Measurements from ENCODE around the gene IQGAP1.

Gene IQGAP1

DNA sequence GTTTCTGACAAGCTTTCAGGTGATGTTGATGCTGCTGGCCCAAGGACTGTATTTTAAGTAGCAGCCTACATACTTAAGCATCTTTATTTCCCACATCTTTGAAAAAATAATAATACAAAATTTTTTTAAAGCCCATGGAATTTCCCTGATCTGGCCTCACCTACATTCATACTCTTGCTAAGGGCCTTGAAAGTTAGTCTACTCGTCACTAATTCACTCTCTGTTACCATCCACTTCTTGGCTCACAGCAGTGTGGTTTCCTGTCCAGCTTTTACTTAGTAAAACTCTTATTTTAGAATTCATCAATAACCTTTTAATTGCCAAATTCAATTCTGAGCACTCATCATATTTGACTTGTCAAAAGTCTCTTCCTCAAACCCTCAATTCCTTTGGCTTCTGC lies 82.4 kb downstream of the IQGAP1 start:
- TF ChIP-seq, protein P1, sequence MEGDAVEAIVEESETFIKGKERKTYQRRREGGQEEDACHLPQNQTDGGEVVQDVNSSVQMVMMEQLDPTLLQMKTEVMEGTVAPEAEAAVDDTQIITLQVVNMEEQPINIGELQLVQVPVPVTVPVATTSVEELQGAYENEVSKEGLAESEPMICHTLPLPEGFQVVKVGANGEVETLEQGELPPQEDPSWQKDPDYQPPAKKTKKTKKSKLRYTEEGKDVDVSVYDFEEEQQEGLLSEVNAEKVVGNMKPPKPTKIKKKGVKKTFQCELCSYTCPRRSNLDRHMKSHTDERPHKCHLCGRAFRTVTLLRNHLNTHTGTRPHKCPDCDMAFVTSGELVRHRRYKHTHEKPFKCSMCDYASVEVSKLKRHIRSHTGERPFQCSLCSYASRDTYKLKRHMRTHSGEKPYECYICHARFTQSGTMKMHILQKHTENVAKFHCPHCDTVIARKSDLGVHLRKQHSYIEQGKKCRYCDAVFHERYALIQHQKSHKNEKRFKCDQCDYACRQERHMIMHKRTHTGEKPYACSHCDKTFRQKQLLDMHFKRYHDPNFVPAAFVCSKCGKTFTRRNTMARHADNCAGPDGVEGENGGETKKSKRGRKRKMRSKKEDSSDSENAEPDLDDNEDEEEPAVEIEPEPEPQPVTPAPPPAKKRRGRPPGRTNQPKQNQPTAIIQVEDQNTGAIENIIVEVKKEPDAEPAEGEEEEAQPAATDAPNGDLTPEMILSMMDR (IDR thresholded peaks at IDR 0.05) = no peak

DNA sequence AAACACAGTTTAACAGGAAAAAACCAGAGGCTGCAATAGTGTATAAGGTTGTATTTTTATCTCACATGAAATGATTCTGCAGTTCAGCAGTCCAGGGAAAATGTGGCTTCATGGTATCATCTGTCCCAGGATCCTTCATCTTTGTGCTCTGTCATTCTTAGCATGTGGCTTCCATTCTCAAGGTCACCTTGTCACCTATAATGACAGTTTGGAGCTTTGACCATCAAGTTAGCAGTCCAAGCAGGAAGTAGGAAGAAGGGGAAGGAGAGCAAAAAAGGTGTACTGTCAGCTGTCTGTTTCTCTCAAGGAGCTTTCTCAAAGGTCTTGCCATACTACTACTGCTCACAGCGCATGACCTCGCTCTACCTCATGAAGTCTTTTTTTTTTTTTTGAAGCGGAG lies 83.1 kb downstream of the IQGAP1 start:
- TF ChIP-seq, protein P1 (IDR thresholded peaks at IDR 0.05) = no peak

DNA sequence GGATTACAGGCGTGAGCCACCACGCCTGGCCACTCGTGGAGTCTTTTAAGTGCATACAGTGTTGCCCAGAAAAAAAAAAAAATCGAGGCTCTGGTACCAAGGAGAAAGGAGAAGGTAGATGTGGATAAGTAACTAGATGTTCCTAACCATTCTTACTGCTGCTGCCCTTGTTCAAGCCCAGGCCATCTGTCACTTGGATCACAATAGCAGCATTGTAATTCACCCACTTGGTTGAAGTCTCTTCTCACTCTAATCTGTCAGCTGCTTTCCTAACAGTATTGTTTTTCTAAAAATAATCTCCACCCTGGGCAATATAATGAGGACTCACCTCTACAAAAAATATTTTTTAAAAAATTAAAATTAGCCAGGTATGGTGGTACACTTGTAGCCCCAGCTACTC lies 83.7 kb downstream of the IQGAP1 start:
- TF ChIP-seq, protein P1 (IDR thresholded peaks at IDR 0.05) = no peak

DNA sequence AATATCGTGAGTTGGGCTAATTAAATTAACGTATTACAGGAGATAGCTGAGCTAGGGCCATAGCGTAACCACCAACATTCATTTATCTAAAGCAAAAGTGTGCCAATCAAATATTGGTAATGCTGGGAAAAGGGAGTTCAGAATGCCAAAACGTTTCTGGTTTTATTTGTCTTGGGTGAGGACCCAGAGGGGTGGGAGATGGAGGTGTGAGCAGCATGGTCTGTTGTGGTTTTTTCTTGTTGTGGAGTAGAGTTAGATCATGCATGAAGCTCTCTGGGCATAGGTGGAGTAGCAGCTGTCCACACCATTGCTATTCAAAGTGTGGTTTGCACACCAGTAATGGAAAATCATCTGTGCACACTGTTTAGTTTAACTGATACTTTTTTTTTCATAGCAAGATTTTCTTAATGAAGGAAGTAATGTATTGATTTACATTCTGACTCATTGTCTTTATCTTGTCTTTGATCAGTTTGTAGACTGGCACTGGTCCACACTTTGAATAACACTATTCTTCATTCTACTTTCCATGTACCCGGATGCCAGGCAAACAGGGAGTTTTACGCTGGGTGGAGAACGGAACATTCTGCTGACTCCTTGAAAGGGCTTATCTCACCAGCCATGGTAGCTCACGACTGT lies 90.9 kb downstream of the IQGAP1 start:
- TF ChIP-seq, protein P1 (IDR thresholded peaks at IDR 0.05) = no peak

DNA sequence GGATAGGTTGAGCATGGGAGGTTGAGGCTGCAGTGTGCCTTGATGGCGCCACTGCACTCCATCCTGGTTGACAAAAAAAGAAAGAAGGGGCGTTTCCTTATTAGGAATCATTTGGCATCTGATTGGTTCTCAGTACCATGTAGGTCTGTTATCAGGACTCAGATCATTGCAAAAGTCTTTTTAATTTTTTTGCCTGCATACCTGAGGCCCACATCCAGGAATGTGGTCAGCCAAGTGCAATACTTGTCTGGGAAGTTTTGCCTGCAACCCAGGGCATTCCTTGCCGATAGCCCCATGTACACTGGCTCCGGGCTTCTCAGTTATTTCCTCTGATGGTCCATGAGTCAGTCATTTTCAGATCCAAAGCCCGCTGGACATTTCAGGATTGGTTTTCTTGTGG lies 91.6 kb downstream of the IQGAP1 start:
- TF ChIP-seq, protein P1 (IDR thresholded peaks at IDR 0.05) = no peak

DNA sequence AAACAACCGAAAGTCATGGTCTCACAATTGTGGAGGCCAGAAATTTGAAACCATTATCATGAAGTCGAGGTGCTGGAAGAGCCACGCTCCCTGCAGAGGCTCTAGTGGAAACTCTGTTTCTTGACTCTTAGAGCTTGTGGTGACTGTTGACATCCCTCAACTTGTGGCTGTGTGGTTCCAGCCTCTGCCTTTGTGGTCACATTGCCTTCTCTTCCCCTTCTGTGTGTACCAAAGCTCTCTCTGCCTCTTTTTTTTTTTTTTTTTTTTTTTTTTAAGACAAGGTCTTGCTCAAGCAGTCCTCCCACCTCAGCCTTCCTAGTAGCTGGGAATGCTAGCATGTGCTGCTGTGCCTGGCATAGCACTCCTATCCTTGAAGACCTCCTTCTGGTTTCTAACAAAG lies 93.0 kb downstream of the IQGAP1 start:
- TF ChIP-seq, protein P1 (IDR thresholded peaks at IDR 0.05) = no peak

DNA sequence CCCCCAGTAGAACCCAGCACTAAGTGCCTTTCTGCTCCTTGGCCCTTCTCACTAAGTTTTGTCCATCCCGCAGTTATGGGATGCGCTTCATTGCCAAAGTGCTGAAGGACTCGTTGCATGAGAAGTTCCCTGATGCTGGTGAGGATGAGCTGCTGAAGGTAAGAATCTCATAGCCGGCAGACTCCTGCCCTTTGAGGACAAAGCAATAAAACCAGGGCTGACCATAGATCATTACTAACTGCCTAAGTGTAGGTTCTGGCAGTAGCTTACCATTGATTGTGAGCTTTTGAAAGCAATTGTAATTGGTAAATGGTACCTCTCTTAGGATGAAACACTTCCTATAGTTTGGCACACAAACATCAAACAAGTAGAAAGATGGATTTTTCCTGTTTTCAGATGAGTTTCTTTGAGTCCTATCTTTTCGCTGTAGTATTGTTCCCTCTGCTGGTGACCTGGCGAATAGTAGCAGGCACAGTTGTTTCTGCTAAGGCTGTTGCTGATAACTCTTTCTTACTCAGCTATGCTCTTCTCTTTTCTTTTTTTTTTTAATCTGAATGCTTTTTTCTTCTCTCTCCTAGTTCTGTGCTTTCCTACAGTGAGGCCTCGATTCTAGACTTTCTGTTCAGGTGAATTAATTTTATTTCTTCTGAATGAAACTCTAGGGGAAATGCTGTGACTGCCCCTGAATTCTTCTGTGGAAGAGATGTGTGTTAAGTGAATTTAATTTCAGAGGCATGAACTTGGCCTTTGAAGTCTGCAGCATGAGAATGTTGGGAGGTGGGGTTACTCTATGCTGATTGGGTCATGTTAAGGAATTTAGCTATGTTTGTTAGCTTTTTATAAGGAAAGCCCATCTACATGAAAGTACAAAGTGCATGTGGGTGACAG lies 94.3 kb downstream of the IQGAP1 start:
- TF ChIP-seq, protein P1 (IDR thresholded peaks at IDR 0.05) = peak; percentile 87
